BE2C (cell line): Measurements from ENCODE around the gene KIAA1671.

Experiments used
- DNase-seq: peaks from one replicate; pipeline ENCODE4 v3.0.0-alpha.2; 2020
- H3K27me3 ChIP-seq: fragments of 250-450 bp; sonication (Bioruptor Pico); 2 replicates; pipeline ENCODE4 v1.5.1; 2020; ENCODE audit warnings: mild to moderate bottlenecking
- H3K36me3 ChIP-seq: fragments of 250-450 bp; sonication (Bioruptor Pico); 2 replicates; pipeline ENCODE4 v1.5.1; 2020; ENCODE audit warnings: mild to moderate bottlenecking
- H3K4me1 ChIP-seq: fragments of 250-450 bp; sonication (Bioruptor Pico); 2 replicates; pipeline ENCODE4 v1.5.1; 2020
- H3K4me3 ChIP-seq: 2 replicates; pipeline ENCODE4 v1.5.1; 2011; ENCODE audit warnings: low read depth, low read length
- H3K9me3 ChIP-seq: fragments of 250-450 bp; sonication (Bioruptor Pico); 2 replicates; pipeline ENCODE4 v1.5.1; 2020
- TF ChIP-seq, protein P1 (sequence below): IDR thresholded peaks from 2 replicates; pipeline ENCODE4 v1.5.1; 2012; ENCODE audit warnings: mild to moderate bottlenecking, low read depth, low read length

Gene KIAA1671

DNA sequence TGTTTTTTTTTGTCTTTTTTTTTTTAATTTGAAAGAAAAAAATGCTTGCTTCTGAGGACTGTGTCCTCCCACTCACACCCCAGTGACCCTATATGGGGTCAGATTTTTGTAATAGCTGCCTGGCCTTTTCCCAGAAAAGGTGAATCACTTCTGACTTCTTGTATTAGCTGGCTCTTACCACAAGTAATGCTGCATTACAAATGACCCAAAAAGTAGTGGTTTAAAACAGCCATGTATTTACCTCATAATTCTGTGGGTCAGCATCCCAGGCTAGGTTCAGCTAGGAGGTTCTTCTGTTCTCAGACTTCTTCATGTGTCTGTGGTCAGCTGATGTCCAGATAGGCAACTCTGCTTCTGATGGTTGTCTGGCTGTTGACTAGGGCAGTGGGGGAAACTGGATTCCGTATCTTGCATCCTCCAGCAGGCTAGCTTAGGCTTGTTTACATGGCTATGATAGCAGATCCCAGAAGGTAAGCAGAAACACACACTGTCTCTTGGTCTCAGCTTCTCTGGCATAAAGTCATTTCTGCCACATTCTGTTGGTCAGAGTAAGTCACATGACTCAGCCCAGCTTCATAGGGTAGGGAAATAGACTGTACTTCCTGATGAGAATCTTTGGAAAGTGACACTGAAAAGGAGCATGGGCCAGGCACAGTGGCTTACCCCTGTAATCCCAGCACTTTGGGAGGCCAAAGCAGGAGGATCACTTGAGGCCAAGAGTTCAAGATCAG is 25.5 kb upstream of the KIAA1671 start:
- H3K4me1 ChIP-seq, result no peaks in the 10 kb centered on the region
- no peak overlapping the region for H3K4me3 ChIP-seq
- no peaks in the 10 kb centered on the region for H3K36me3 ChIP-seq
- no peak for DNase-seq
- no peaks in the 10 kb centered on the region for H3K27me3 ChIP-seq
- H3K9me3 ChIP-seq, result no peaks in the 10 kb centered on the region
- TF ChIP-seq, protein P1, sequence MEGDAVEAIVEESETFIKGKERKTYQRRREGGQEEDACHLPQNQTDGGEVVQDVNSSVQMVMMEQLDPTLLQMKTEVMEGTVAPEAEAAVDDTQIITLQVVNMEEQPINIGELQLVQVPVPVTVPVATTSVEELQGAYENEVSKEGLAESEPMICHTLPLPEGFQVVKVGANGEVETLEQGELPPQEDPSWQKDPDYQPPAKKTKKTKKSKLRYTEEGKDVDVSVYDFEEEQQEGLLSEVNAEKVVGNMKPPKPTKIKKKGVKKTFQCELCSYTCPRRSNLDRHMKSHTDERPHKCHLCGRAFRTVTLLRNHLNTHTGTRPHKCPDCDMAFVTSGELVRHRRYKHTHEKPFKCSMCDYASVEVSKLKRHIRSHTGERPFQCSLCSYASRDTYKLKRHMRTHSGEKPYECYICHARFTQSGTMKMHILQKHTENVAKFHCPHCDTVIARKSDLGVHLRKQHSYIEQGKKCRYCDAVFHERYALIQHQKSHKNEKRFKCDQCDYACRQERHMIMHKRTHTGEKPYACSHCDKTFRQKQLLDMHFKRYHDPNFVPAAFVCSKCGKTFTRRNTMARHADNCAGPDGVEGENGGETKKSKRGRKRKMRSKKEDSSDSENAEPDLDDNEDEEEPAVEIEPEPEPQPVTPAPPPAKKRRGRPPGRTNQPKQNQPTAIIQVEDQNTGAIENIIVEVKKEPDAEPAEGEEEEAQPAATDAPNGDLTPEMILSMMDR, result no peak

DNA sequence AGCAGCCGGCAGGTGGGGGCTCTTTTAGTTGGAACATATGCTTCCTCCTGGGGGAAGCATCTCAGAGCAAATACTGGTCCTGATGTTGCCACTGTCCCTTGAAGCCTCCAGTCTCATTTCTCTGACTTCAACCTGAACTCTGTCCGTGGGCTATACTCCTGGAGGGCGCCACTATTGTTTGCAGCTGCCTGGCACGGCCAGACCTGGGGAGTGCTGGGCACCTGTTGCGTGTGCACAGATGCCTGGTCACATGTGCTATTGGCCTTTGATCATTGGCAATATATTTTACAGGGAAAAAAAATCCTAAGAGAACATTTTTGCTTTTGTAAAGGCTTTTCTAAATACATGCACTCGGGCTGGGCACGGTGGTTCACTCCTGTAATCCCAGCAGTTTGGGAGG is 24.2 kb upstream of the KIAA1671 start:
- no peak overlapping the region for H3K4me3 ChIP-seq
- TF ChIP-seq, protein P1, result no peak
- no peaks in the 10 kb centered on the region for H3K4me1 ChIP-seq
- no peak for DNase-seq
- H3K27me3 ChIP-seq, result no peaks in the 10 kb centered on the region
- H3K36me3 ChIP-seq, result no peaks in the 10 kb centered on the region
- H3K9me3 ChIP-seq, result no peaks in the 10 kb centered on the region

DNA sequence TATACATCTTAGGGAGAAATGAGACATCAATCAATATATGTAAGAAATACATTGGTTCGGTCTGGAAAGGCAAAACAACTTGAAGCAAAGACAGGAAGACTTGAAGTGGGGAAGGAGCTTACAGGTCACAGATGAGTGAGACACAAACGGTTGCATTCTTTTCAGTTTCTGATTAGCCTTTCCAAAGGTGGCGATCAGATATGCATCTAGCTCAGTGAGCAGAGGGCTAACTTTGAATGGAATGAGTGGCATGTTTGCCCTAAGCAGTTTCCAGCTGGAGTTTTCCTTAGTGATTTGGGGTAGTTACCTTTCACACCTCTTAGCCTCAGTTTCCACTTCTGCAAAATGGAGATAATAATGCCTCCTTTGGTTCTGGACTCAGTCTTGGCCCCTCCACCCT is 21.8 kb upstream of the KIAA1671 start:
- no peak overlapping the region for H3K4me3 ChIP-seq
- H3K27me3 ChIP-seq, result no peaks in the 10 kb centered on the region
- TF ChIP-seq, protein P1, result no peak
- no peaks in the 10 kb centered on the region for H3K9me3 ChIP-seq
- no peaks in the 10 kb centered on the region for H3K36me3 ChIP-seq
- H3K4me1 ChIP-seq, result no peaks in the 10 kb centered on the region
- no peak for DNase-seq

DNA sequence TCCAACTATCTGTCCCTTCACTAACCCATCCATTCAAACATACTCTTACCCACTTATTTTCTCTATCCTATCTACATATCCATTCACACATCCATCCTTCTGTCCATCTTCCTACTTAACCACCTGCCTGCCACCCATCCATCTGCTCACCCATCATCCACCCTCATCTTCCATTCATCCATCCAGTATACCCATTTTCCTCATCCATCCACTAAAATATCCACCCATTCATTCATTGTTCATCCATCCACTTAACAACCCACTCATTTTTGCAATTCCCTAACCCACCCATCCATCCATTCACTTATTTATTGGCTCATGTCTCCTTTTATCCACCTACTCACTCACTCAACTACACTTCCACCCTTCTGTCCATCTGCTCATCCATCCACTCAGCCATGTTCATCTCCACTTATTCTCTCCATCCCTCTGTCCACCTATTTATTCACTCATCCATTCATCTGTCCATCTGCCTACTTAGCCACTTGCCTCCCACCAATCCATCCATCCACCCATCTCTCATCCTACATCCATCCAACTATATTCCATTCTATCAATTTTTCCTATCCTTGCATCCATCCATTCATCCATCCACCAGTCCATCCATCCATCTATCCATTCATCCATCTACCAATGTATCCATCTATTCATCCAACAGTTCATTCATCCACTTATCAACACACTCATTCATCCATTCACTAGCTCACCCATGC is 16.6 kb upstream of the KIAA1671 start:
- H3K27me3 ChIP-seq, result no peaks in the 10 kb centered on the region
- no peak for DNase-seq
- TF ChIP-seq, protein P1, result no peak
- H3K9me3 ChIP-seq, result no peaks in the 10 kb centered on the region
- no peak overlapping the region for H3K4me3 ChIP-seq
- H3K36me3 ChIP-seq, result no peaks in the 10 kb centered on the region
- peaks cover 5% of the 10 kb centered on the region; the same call in 1 of the 2 replicates for H3K4me1 ChIP-seq

DNA sequence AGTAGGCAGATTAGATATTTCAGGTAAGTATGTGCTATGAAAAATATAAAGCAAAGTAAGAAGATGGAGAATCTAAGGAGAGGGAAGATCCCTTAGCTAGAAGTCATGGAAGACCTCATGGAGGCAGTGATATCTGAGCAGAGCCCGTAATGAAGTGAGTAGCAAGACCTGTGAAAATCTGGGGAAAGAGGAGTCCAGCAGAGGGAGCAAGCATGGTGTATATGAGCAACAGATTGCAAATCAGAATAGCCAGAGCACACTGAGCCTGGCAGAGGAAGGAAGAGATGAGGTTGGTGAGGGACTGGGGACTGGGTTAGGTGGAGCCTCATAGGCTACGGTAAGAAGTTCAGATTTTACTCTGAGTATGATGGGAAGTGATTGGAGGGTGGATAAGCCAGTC is 15.4 kb upstream of the KIAA1671 start:
- Histone ChIP-seq H3K4me3 (no peak overlapping the region), H3K36me3 (no peaks in the 10 kb centered on the region), H3K9me3 (no peaks in the 10 kb centered on the region), H3K4me1 (peaks cover 5% of the 10 kb centered on the region; the same call in 1 of the 2 replicates), H3K27me3 (no peaks in the 10 kb centered on the region)
- DNase-seq, result peak; percentile 34
- TF ChIP-seq, protein P1, result peak; percentile 67

DNA sequence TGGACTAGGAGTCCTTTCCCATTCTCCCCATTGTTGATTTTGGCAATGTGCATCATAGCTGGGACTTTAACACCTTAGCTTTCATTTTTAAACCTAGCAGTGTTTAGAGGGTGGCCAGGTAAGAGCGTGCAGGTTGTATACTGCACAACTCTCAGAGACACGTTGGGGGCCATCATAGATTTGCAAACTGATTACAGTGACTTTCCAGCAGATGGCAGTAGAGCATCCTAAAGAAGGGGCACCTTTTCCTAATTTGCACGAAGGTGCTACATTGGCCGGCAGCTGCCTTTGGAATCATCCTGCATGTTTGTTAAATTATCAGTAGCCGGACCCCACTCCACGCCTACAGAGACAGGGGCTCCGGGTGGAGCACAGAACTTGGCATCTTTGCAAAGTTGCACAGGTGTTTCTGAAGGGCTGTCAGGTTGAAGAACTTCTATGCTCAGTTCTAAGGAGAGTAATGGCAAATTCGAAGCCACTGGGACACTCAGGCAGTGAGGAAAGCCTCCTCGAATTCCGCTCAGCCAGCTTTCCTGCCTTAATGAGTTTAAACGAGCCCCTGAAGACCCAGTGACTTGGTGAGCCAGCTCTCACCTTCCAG is 13.7 kb upstream of the KIAA1671 start:
- Histone ChIP-seq H3K4me3 (no peak overlapping the region), H3K9me3 (no peaks in the 10 kb centered on the region), H3K4me1 (peaks cover 5% of the 10 kb centered on the region; the same call in 1 of the 2 replicates), H3K36me3 (no peaks in the 10 kb centered on the region), H3K27me3 (no peaks in the 10 kb centered on the region)
- peak; percentile 50 for DNase-seq
- TF ChIP-seq, protein P1, result peak; percentile 87
